NCI-H1092 (cell line): ENCODE results near the gene CCL7.

ENCODE experiments used
- DNase-seq: peaks from one replicate; lab custom pipeline; 2025; lab: John Stamatoyannopoulos, UW

The CCL7 gene

GRCh38 chr17:34246881-34247280 is 23.1 kb upstream of the CCL7 start:
- no peak for DNase-seq

GRCh38 chr17:34248511-34249024 is 21.5 kb upstream of the CCL7 start:
- DNase-seq: no peak

- DNase-seq: no peak
Measured at GRCh38 chr17:34249061-34249460, 21.0 kb upstream of the CCL7 start.

- DNase-seq: no peak
Measured at GRCh38 chr17:34249478-34249877, 20.5 kb upstream of the CCL7 start.

GRCh38 chr17:34251186-34251585 is 18.8 kb upstream of the CCL7 start:
- DNase-seq: no peak

GRCh38 chr17:34252095-34252443 is 18.0 kb upstream of the CCL7 start:
- DNase-seq: no peak

- no peak for DNase-seq
Measured at GRCh38 chr17:34252444-34253138, 17.4 kb upstream of the CCL7 start.

- DNase-seq: no peak
Measured at GRCh38 chr17:34253139-34253525, 16.9 kb upstream of the CCL7 start.

GRCh38 chr17:34254146-34254545 is 15.9 kb upstream of the CCL7 start:
- DNase-seq: no peak

- no peak for DNase-seq
Measured at GRCh38 chr17:34254651-34255380, 15.2 kb upstream of the CCL7 start, which contains the start of gene CCL2. TSS of gene CCL2 (plus strand) at chr17:34255285. CDS start at chr17:34255350, 65 bp downstream.

GRCh38 chr17:34255381-34255732 is 14.7 kb upstream of the CCL7 start:
- no peak for DNase-seq

GRCh38 chr17:34255841-34256240 is 14.2 kb upstream of the CCL7 start:
- no peak for DNase-seq

GRCh38 chr17:34257299-34257985 is 12.6 kb upstream of the CCL7 start:
- no peak for DNase-seq

GRCh38 chr17:34257986-34258326 is 12.1 kb upstream of the CCL7 start:
- DNase-seq: no peak

- DNase-seq: no peak
Measured at GRCh38 chr17:34259146-34259545, 10.9 kb upstream of the CCL7 start.

GRCh38 chr17:34260861-34261260 is 9.2 kb upstream of the CCL7 start:
- DNase-seq: no peak

GRCh38 chr17:34261568-34262337 is 8.3 kb upstream of the CCL7 start:
- DNase-seq: no peak

- no peak for DNase-seq
Measured at GRCh38 chr17:34265711-34266110, 4.3 kb upstream of the CCL7 start.

GRCh38 chr17:34275881-34276280 is 5.9 kb downstream of the CCL7 start:
- no peak for DNase-seq

- no peak for DNase-seq
Measured at GRCh38 chr17:34276826-34277225, 6.8 kb downstream of the CCL7 start.

GRCh38 chr17:34283571-34283970 is 13.6 kb downstream of the CCL7 start:
- no peak for DNase-seq

- no peak for DNase-seq
Measured at GRCh38 chr17:34285286-34285792, 15.3 kb downstream of the CCL7 start, which contains the start of gene CCL11. TSS of gene CCL11 (plus strand) at chr17:34285742. CDS start at chr17:34285809, 67 bp downstream.
